ENCODE data around the gene ST6GALNAC6.

Gene ST6GALNAC6

GRCh38 chr9:127931092-127931881 lies 31.9 kb upstream of the ST6GALNAC6 start:
- peak; percentile 56 for DNase-seq

- DNase-seq = peak; percentile 49
Observed at GRCh38 chr9:127930231-127931091, 31.1 kb upstream of the ST6GALNAC6 start, which contains the start of gene PIP5KL1. PIP5KL1 (minus strand) TSS chr9:127930777; CDS start chr9:127930752, 25 bp downstream.

GRCh38 chr9:127929625-127929979 lies 30.2 kb upstream of the ST6GALNAC6 start:
- no peak for DNase-seq

GRCh38 chr9:127928676-127929624 lies 29.5 kb upstream of the ST6GALNAC6 start:
- DNase-seq = no peak

GRCh38 chr9:127927988-127928675 lies 28.7 kb upstream of the ST6GALNAC6 start:
- no peak for DNase-seq

- no peak for DNase-seq
Observed at GRCh38 chr9:127927201-127927987, 28.0 kb upstream of the ST6GALNAC6 start.

GRCh38 chr9:127926906-127927200 lies 27.4 kb upstream of the ST6GALNAC6 start:
- DNase-seq = no peak

- no peak for DNase-seq
Observed at GRCh38 chr9:127925959-127926905, 26.8 kb upstream of the ST6GALNAC6 start.

- no peak for DNase-seq
Observed at GRCh38 chr9:127924736-127925444, 25.5 kb upstream of the ST6GALNAC6 start.

- no peak for DNase-seq
Observed at GRCh38 chr9:127923771-127924170, 24.4 kb upstream of the ST6GALNAC6 start.

- DNase-seq = no peak
Observed at GRCh38 chr9:127923046-127923445, 23.6 kb upstream of the ST6GALNAC6 start.

- peak; percentile 17 for DNase-seq
Observed at GRCh38 chr9:127921557-127922120, 22.2 kb upstream of the ST6GALNAC6 start.

GRCh38 chr9:127920794-127921193 lies 21.4 kb upstream of the ST6GALNAC6 start:
- no peak for DNase-seq

- peak; percentile 85 for DNase-seq
Observed at GRCh38 chr9:127919253-127919815, 19.9 kb upstream of the ST6GALNAC6 start.

GRCh38 chr9:127918183-127919107 lies 19.0 kb upstream of the ST6GALNAC6 start:
- DNase-seq = no peak

GRCh38 chr9:127917603-127918002 lies 18.2 kb upstream of the ST6GALNAC6 start:
- peak; percentile 84 for DNase-seq

- DNase-seq = peak; percentile 82
Observed at GRCh38 chr9:127916720-127917581, 17.5 kb upstream of the ST6GALNAC6 start, which contains the start of gene ST6GALNAC4. ST6GALNAC4 (minus strand) TSS chr9:127917041; CDS start chr9:127916419, 622 bp downstream.

All from MV-4-11 (cell line).